GM12878 (cell line): Measurements from ENCODE around the gene CCNJL. TPM values are rescaled to one million over a fixed set of nuclear protein-coding genes. Genes with fewer than 3 reads are reported as not detected.

ENCODE experiments used
- ATAC-seq: fragments of 200-7000 bp; cut with Tn5 transposase; 3 replicates; pipeline ENCODE4 v1.9.1; 2020; ENCODE audit warnings: mild to moderate bottlenecking, moderate library complexity
- BruUV-seq: library from RNA; stranded (reverse); fragments of 400-500 nt; replicated peaks from 2 replicates; lab custom pipeline; 2021; lab: Mats Ljungman, UMichigan
- CTCF ChIA-PET: fragments of 300-600 bp; sonication (Branson Sonifier 250); formaldehyde crosslinking; extraction: SDS; loops from one replicate; lab custom pipeline; 2021; ENCODE audit warnings: inconsistent platforms; lab: Yijun Ruan, JAX
- POLR2A ChIA-PET: fragments of 350-600 bp; formaldehyde crosslinking; extraction: SDS; loops from one replicate; lab custom pipeline; 2021; ENCODE audit warnings: inconsistent platforms; lab: Charles Lee
- RAD21 ChIA-PET: fragments of 300-600 bp; sonication (Branson Sonifier 250); formaldehyde crosslinking; loops from one replicate; lab custom pipeline; 2023; ENCODE audit warnings: antibody characterized with exemption; ENCODE audit not compliant: unreplicated experiment; lab: Charles Lee
- SMC1A ChIA-PET: fragments of 300-600 bp; sonication (Branson Sonifier 250); formaldehyde crosslinking; loops from one replicate; lab custom pipeline; 2023; ENCODE audit not compliant: unreplicated experiment, uncharacterized antibody; lab: Charles Lee
- DNase-seq: peaks from one replicate; pipeline ENCODE4 v3.0.0-alpha.2; 2011; ENCODE audit warnings: low read depth, low spot score
- FAIRE-seq: peaks from 3 replicates; lab custom pipeline; 2011; peaks lifted over from hg19 to GRCh38; lab: Jason Lieb, UNC
- H2AFZ ChIP-seq: 2 replicates; pipeline ENCODE4 v1.6.0; 2011; ENCODE audit warnings: low read depth, low read length, control low read depth; ENCODE audit not compliant: control insufficient read depth
- H3K27ac ChIP-seq: 2 replicates; pipeline ENCODE4 v1.5.1; 2011; ENCODE audit warnings: control low read depth; ENCODE audit not compliant: control insufficient read depth, insufficient read depth
- H3K27me3 ChIP-seq, 2 experiments: replicated peaks in 1 of 2; 2 replicates each; pipeline versions ENCODE4 v1.6.0 to v1.6.1; 2011; ENCODE audit warnings: low read length in 1 of 2; ENCODE audit not compliant: control insufficient read depth in 2 of 2, insufficient read depth in 2 of 2
- H3K36me3 ChIP-seq, 2 experiments: 2 replicates each; pipeline ENCODE4 v1.5.1; 2011; ENCODE audit warnings: low read length in 1 of 2; ENCODE audit not compliant: control insufficient read depth in 2 of 2, insufficient read depth in 2 of 2
- H3K4me1 ChIP-seq: 2 replicates; pipeline ENCODE4 v1.6.1; 2011; ENCODE audit warnings: mild to moderate bottlenecking, low read length, moderate library complexity, mixed read lengths; ENCODE audit not compliant: control insufficient read depth, insufficient read depth
- H3K4me2 ChIP-seq: 2 replicates; pipeline ENCODE4 v1.6.0; 2011; ENCODE audit warnings: control low read depth; ENCODE audit not compliant: control insufficient read depth, insufficient read depth
- H3K4me3 ChIP-seq: fragments of 200-600 bp; sonication (generic); 2 replicates; pipeline ENCODE4 v1.5.1; 2016
- H3K79me2 ChIP-seq: 2 replicates; pipeline ENCODE4 v1.6.0; 2011; ENCODE audit warnings: low read length; ENCODE audit not compliant: control insufficient read depth, insufficient read depth
- H3K9ac ChIP-seq: 2 replicates; pipeline ENCODE4 v1.8.0; 2011; ENCODE audit warnings: low read length, control low read depth, mixed read lengths; ENCODE audit not compliant: control insufficient read depth, insufficient read depth
- H3K9me3 ChIP-seq: replicated peaks from 3 replicates; pipeline ENCODE4 v1.5.1; 2011; ENCODE audit warnings: mild to moderate bottlenecking, low read length; ENCODE audit not compliant: control insufficient read depth, insufficient read depth
- H4K20me1 ChIP-seq: 2 replicates; pipeline ENCODE4 v1.6.0; 2011; ENCODE audit not compliant: control insufficient read depth, insufficient read depth
- BACH1 ChIP-seq: fragments of 450-650 bp; IDR thresholded peaks from 2 replicates; pipeline ENCODE4 v1.6.1; 2017; ENCODE audit warnings: mild to moderate bottlenecking, borderline replicate concordance
- CBX3 ChIP-seq: fragments of 200-600 bp; sonication (generic); IDR thresholded peaks from 2 replicates; pipeline ENCODE4 v1.6.1; 2016; ENCODE audit warnings: low read depth, borderline replicate concordance
- CBX5 ChIP-seq: sonication (generic); IDR thresholded peaks from 2 replicates; pipeline ENCODE4 v1.6.1; 2016; ENCODE audit warnings: low read depth, moderate library complexity, mild to moderate bottlenecking, inconsistent platforms
- CREB1 ChIP-seq: IDR thresholded peaks from 2 replicates; pipeline ENCODE4 v1.6.1; 2012; ENCODE audit warnings: low read depth, mild to moderate bottlenecking, inconsistent platforms
- GABPA ChIP-seq: IDR thresholded peaks from 2 replicates; pipeline ENCODE4 v1.6.1; 2014; ENCODE audit warnings: antibody characterized with exemption, low read depth, mild to moderate bottlenecking, inconsistent platforms
- KLF5 ChIP-seq: fragments of 450-650 bp; IDR thresholded peaks from 2 replicates; pipeline ENCODE4 v1.6.1; 2014; ENCODE audit warnings: mild to moderate bottlenecking; ENCODE audit not compliant: partially characterized antibody
- POLR2AphosphoS2 ChIP-seq: IDR thresholded peaks from 2 replicates; pipeline ENCODE4 v1.6.1; 2011; ENCODE audit warnings: low read depth, mild to moderate bottlenecking, low read length, improper control_type of control experiment, moderate library complexity
- POU2F2 ChIP-seq: IDR thresholded peaks from 3 replicates; pipeline ENCODE4 v1.6.1; 2011; ENCODE audit warnings: low read depth, mild to moderate bottlenecking, low read length, borderline replicate concordance
- SMAD1 ChIP-seq: fragments of 450-650 bp; IDR thresholded peaks from 2 replicates; pipeline ENCODE4 v1.6.1; 2018; ENCODE audit warnings: mild to moderate bottlenecking, low read depth; ENCODE audit not compliant: partially characterized antibody
- SMAD5 ChIP-seq: IDR thresholded peaks from 2 replicates; pipeline ENCODE4 v1.6.1; 2016; ENCODE audit warnings: antibody characterized with exemption, low read depth
- YBX1 ChIP-seq: fragments of 450-650 bp; IDR thresholded peaks from 2 replicates; pipeline ENCODE4 v1.6.1; 2016; ENCODE audit warnings: antibody characterized with exemption
- WGBS: methylation state at CpG from one replicate; pipeline ENCODE4 v1.1.6; 2016; ENCODE audit warnings: low lambda C conversion rate; ENCODE audit not compliant: insufficient replicate concordance, insufficient coverage; ENCODE audit errors: missing lambda C conversion rate; 5-methylcytosine and 5-hydroxymethylcytosine counted together
- in situ Hi-C: fragments of 300-500 bp; cut with MboI; formaldehyde crosslinking; loops from 9 replicates; pipeline ENCODE4 v1.14.3; 2018; ENCODE audit warnings: mixed read lengths
- intact Hi-C: fragments of 100-400 bp; cut with micrococcal nuclease; formaldehyde crosslinking; loops from one replicate; pipeline ENCODE4 v1.14.2; 2022; ENCODE audit not compliant: unreplicated experiment
- polyA plus RNA-seq, 11 experiments: library from polyadenylated mRNA; depleted of rRNA in 4 of 11; unstranded in 6 of 11; stranded (reverse) in 5 of 11; fragments of >200 nt; fragmentation: Nextera tagmentation in 4 of 11; fragmentation: Illumina TruSeq in 1 of 11; extraction: Ambion mirVana in 4 of 11; extraction: Trizol in 1 of 11; gene quantifications; 1 replicate in 1 of 11; 2 replicates in 10 of 11; pipeline versions ENCODE4 v1.2.1 to v1.2.3, GENCODE V29; 2011 to 2016; ENCODE audit warnings: inconsistent platforms in 2 of 11, missing spikeins in 2 of 11, low read depth in 1 of 11
- total RNA-seq, 4 experiments: library from RNA; depleted of rRNA in 3 of 4; stranded (reverse); fragments of >200 nt in 3 of 4; fragmentation: Illumina TruSeq in 1 of 4; extraction: Trizol in 1 of 4; gene quantifications; 2 replicates each; pipeline versions ENCODE4 v1.2.1 to v1.2.3, GENCODE V29; 2013 to 2021
- TF ChIP-seq, protein P1 (sequence below): fragments of 450-650 bp; IDR thresholded peaks from 2 replicates; pipeline ENCODE4 v1.6.1; 2017; ENCODE audit warnings: mild to moderate bottlenecking, low read depth, inconsistent platforms; ENCODE audit not compliant: poor library complexity, severe bottlenecking
- TF ChIP-seq, protein P2 (sequence below): fragments of 450-650 bp; IDR thresholded peaks from 2 replicates; pipeline ENCODE4 v1.6.1; 2016; ENCODE audit warnings: mild to moderate bottlenecking

The CCNJL gene
- total and polyA plus RNA-seq, 10 of the 15 experiments (the other 5 are each of a cell fraction or from before 2014, with no cell fraction given), result 0.09 to 0.20 (median 0.10) TPM; not detected in 7

DNA sequence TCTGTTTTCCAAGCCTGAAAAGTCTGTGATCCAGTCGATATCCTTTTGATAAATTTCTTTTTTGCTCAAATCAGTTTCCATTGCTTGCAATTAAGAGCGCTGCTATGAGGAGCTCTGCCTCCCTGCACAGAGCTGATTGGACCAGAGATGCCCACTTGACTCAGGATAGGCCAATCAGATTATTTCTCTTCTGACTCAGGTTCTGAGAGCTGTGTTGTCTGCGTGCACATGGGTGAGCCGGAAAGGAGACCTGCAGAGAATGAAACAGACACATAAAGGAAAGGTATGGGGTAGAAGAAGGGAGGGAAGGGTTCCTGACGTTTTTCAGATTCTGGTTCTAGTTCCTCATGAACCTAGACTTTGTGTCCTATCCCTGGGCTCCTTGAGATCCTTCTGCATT is 98.8 kb downstream of the CCNJL start (continued):
- TF ChIP-seq BACH1 (no peak), GABPA (no peak), CBX5 (no peak), POU2F2 (no peak)
- TF ChIP-seq, protein P1, sequence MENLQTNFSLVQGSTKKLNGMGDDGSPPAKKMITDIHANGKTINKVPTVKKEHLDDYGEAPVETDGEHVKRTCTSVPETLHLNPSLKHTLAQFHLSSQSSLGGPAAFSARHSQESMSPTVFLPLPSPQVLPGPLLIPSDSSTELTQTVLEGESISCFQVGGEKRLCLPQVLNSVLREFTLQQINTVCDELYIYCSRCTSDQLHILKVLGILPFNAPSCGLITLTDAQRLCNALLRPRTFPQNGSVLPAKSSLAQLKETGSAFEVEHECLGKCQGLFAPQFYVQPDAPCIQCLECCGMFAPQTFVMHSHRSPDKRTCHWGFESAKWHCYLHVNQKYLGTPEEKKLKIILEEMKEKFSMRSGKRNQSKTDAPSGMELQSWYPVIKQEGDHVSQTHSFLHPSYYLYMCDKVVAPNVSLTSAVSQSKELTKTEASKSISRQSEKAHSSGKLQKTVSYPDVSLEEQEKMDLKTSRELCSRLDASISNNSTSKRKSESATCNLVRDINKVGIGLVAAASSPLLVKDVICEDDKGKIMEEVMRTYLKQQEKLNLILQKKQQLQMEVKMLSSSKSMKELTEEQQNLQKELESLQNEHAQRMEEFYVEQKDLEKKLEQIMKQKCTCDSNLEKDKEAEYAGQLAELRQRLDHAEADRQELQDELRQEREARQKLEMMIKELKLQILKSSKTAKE, result no peak

DNA sequence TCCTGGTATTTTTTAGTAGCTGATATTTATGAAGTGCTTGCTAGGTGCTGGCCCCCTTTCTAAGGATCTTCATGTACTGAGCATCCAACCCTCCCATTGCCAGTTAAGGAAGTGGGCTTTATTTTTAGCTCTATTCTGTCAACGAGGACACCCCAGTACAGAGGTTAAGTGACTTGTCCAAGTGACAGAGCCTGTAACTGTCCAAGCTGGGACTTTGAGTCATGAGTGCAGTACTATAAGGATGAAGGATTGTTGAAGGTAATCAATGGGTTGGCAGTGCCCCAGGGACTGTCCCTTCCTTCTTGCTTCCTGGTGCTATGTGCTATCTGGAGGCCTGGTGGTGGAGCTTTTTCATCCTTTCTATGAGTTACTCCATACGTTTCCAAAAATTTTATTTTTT is 101.0 kb downstream of the CCNJL start:
- Histone ChIP-seq H2AFZ (no peak overlapping the region), H3K27ac (no peak overlapping the region), H3K4me2 (no peak overlapping the region), H3K79me2 (no peaks in the 10 kb centered on the region), H3K27me3 (no peaks in the 10 kb centered on the region), H4K20me1 (no peaks in the 10 kb centered on the region), H3K4me1 (no peaks in the 10 kb centered on the region), H3K9ac (no peak overlapping the region), H3K9me3 (no peaks in the 10 kb centered on the region), H3K4me3 (no peak overlapping the region), H3K36me3 (no peaks in the 10 kb centered on the region)
- DNase-seq (no peak), FAIRE-seq (no peak), ATAC-seq (no peak)
- TF ChIP-seq POLR2AphosphoS2 (no peak), SMAD5 (no peak), CBX3 (no peak), SMAD1 (no peak), CREB1 (no peak), KLF5 (no peak), CBX5 (no peak), YBX1 (no peak)
- TF ChIP-seq, protein P2, sequence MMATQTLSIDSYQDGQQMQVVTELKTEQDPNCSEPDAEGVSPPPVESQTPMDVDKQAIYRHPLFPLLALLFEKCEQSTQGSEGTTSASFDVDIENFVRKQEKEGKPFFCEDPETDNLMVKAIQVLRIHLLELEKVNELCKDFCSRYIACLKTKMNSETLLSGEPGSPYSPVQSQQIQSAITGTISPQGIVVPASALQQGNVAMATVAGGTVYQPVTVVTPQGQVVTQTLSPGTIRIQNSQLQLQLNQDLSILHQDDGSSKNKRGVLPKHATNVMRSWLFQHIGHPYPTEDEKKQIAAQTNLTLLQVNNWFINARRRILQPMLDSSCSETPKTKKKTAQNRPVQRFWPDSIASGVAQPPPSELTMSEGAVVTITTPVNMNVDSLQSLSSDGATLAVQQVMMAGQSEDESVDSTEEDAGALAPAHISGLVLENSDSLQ, result no peak
- intact Hi-C loops (no loop called here), in situ Hi-C loops (no loop called here)
- ChIA-PET CTCF (interaction anchor here (0.7 to 1.9 kb wide), 4 partner anchors 13 to 139 kb away, joined by 3 to 6 read pairs (median 3); no protein-coding TSS in a partner anchor), POLR2A (no interaction called here), RAD21 (no interaction called here), SMC1A (interaction anchor here (0.7 to 1.3 kb wide), 4 partner anchors 10 to 134 kb away, joined by 3 to 7 read pairs (median 3); no protein-coding TSS in a partner anchor)
- BruUV-seq, result no TSS peak
- 2% methylated on average over 2 of the region's 2 CpGs for WGBS
